Stimulated activated CD8-positive, alpha-beta memory T cell treated with anti-CD3 and anti-CD28 coated beads, Interleukin-7, amount 100 ng/mL, for 4 hours (primary cell): Measurements from ENCODE around the gene HAUS6.
"Not testable (repeated sequence)": the region's sequence is repeated elsewhere in the genome, so short reads cannot be mapped to it uniquely, and the experiment has no call there.

Experiments used
- DNase-seq, 2 donors: peaks; one replicate each; pipeline ENCODE4 v3.0.0-alpha.2; 2020; ENCODE audit warnings: low read depth in 2 of 2

Gene HAUS6

GRCh38 chr9:19102631-19103345 lies at the start of gene HAUS6:
HAUS6 (minus strand) TSS chr9:19102904; CDS start chr9:19102651, 253 bp downstream.
- DNase-seq, result peak; percentile 81 to 91

DNA sequence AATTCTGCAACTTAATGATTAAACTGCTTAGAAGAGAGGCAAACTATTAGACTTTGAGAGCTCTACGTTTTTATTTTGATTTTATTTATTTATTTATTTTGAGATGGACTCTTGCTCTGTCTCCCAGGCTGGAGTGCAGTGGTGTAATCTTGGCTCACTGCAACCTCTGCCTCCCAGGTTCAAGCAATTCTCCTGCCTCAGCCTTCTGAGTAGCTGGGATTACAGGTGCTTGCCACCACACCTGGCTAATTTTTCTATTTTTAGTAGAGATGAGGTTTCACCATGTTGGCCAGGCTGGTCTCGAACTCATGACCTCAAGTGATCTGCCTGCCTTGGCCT lies 49.4 kb upstream of the HAUS6 start:
- not testable (repeated sequence) for DNase-seq

- DNase-seq, result no peak
These were observed 48.9 kb upstream of the HAUS6 start for GRCh38 chr9:19151425-19152159.

DNA sequence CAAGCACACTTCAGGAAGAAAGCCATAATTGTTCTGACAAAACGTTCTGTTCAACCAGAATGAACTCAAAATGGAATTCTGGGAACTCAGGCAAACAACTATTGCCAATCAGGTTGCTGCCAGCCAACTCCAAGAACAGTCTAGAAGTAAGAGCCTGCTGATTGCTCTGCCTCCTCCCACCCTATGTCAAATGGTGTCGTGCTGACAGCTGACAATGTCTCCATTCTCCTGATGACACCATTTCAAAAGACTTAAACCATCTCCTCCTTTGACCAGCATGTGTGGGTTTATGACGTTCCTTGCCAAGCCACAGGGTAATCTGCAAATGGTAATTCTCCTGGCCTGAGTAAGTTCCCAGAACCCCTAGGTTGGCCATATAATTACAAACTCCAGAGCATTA lies 46.5 kb upstream of the HAUS6 start:
- no peak for DNase-seq

DNA sequence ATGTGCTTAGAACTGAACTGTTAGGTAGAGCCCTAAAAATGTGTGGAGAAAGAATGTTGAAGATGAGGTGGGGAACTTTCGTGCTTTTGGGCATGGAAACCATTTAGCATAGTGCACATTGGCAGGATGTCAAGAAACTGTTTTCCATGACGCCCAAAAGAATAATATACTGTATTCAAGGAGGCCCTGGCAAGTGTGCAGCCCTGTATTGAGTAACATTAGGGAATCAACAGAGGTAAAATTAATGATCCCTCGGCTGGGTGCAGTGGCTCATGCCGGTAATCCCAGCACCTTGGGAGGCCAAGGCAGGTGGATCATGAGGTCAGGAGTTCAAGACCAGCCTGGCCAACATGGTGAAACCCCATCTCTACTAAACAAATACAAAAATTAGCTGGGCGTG lies 45.5 kb upstream of the HAUS6 start:
- DNase-seq, result no peak

GRCh38 chr9:19146441-19147024 lies 43.8 kb upstream of the HAUS6 start:
- DNase-seq, result no peak

- DNase-seq, result no peak
These were observed 43.2 kb upstream of the HAUS6 start for GRCh38 chr9:19145881-19146280.

GRCh38 chr9:19140259-19140658 lies 37.6 kb upstream of the HAUS6 start:
- DNase-seq, result no peak

DNA sequence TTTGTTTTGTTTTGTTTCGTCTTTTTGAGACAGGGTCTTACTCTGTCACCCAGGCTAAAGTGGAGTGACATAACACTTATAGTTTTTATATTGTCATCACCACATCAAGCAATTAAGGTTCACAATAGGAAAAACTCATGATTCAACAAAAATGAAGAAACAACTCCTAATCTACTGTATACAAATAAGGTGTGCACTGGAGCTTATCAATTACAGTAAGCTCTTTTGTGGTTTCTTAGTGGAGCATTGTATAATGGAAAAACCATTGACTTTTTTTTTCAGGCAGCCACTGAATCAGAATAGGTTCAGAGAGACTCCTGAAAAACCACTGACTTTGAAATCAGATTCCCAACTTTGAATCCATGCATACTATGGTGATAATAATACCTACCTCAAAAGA lies 35.4 kb upstream of the HAUS6 start:
- DNase-seq, result no peak

GRCh38 chr9:19137282-19137681 lies 34.6 kb upstream of the HAUS6 start:
- no peak for DNase-seq

GRCh38 chr9:19136129-19136528 lies 33.4 kb upstream of the HAUS6 start:
- DNase-seq, result no peak

- DNase-seq, result no peak
These were observed 31.0 kb upstream of the HAUS6 start for GRCh38 chr9:19133549-19134345.

DNA sequence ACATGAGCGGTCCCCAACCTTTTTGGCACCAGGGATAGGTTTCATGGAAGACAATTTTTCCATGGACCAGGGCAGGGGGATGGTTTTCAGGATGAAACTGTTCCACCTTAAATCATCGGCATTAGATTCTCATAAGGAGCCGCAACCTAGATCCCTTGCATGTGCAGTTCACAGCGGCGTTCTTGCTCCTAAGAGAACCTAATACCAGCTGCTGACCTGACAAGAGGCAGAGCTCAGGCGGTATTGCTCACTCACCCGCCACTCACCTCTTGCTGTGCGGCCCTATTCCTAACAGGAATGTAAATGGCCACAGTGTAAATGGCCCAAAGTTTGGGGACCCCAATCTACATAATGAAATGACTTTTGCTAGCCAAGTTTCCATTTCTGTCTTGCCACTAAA lies 27.7 kb upstream of the HAUS6 start:
- DNase-seq, result no peak

- peak in 1 of 2 donors; percentile 6 for DNase-seq
These were observed 25.3 kb upstream of the HAUS6 start for GRCh38 chr9:19127871-19128500.

DNA sequence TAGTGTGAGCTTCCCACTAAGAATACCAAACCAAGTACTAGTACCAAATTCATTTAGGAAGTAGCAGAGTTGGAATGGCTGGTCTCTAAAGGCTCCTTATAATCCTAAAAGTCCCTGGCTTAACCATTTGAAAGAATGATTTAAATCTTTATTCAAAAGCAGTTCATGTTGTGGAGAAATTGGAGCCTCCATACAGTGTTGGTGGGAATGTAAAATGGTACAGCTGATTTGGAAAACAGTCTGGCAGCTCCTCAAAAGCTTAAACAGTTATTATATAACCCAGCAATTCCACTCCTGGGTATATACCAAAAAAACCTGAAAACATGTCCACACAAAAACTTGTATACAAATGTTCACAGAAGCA lies 21.7 kb upstream of the HAUS6 start:
- DNase-seq, result no peak

DNA sequence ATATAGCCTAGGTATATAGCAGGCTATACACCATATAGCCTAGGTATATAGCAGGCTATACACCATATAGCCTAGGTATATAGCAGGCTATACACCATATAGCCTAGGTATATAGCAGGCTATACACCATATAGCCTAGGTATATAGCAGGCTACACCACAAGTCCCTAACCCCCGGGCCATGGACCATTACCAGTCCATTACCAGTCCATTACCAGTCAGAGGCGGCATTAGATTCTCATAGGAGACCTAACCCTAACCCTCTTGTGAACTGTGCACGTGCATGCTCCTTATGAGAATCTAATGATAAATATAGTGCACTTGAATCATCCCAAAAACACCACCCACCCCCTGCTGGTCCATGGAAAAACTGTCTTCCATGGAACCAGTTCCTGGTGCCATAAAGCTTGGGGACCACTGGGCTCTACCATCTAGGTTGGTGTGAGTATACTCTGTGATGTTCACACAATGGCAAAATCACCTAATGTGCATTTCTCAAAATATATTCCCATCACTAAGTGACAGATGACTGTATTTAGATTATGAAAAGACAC lies 19.9 kb upstream of the HAUS6 start:
- DNase-seq, result no peak

GRCh38 chr9:19120877-19121276 lies 18.2 kb upstream of the HAUS6 start:
- DNase-seq, result no peak

DNA sequence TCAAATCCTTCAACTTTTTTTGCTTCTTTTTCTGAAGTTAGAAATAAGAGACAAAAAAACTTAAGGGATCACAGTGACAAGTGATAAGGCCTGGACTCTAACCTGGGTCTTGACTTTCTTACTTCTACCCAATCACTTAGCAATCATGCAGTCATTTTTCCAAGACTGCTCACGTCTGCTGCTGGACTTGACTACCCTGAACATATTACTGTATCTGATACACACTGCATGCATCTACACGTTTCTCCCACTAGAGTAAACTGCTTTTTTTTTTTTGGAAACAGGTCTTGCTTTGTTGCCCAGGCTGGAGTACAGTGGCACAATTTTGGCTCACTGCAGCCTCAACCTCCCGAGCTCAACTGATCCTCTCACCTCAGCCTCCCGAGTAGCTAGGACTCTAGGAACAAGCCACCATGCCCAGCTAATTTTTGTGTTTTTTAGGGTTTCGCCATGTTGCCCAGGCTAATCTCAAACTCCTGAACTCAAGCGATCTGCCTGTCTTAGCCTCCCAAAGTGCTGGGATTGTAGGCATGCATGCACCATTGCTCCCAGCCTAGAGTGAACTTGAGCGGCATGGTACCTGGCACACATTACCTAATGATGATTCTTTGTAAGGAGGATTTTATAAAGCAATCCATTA lies 17.2 kb upstream of the HAUS6 start:
- no peak for DNase-seq

GRCh38 chr9:19119246-19119645 lies 16.5 kb upstream of the HAUS6 start:
- DNase-seq, result no peak

GRCh38 chr9:19117039-19117716 lies 14.5 kb upstream of the HAUS6 start:
- DNase-seq, result no peak
